Right lobe of liver (tissue), 4 donors: ENCODE results near the gene PNPT1.

Source experiments
- POLR2A ChIP-seq: fragments of 450-650 bp; IDR thresholded peaks from one replicate; pipeline ENCODE4 v1.6.1; 2017; ENCODE audit warnings: antibody characterized with exemption, mild to moderate bottlenecking
- TF ChIP-seq, protein P1 (sequence below), 4 donors: fragments of 200-600 bp in 3 of 4; fragments of 450-650 bp in 1 of 4; IDR thresholded peaks; one replicate each; pipeline versions ENCODE4 v1.5.1 to v1.8.0; 2016 to 2022; ENCODE audit warnings: antibody characterized with exemption in 4 of 4, mild to moderate bottlenecking in 2 of 4
- donor health status: DM: no; HTN: no; CAD: no.
- donor health status: DM: no; HTN: no; CAD: no.
- donor health status: DM: no; HTN: yes; CAD: no.

DNA sequence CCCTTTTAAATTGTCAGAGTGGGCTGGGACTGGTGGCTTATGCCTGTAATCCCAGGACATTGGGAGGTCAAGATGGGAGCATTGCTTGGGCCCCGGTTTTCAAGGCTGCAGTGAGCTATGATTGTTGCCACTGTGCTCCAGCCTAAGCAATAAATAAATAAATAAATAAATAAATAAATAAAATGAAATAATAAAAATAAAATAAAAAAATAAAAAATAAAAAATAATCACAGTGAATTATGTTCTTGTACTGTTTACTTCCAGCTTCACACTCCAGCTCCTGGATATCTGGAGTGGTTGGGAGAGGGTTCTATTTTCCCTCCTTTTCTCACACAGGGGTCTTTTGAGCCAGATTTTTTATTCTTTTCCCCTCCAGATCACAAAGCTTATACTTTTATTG, 26.2 kb upstream of the PNPT1 start:
- TF ChIP-seq, protein P1, sequence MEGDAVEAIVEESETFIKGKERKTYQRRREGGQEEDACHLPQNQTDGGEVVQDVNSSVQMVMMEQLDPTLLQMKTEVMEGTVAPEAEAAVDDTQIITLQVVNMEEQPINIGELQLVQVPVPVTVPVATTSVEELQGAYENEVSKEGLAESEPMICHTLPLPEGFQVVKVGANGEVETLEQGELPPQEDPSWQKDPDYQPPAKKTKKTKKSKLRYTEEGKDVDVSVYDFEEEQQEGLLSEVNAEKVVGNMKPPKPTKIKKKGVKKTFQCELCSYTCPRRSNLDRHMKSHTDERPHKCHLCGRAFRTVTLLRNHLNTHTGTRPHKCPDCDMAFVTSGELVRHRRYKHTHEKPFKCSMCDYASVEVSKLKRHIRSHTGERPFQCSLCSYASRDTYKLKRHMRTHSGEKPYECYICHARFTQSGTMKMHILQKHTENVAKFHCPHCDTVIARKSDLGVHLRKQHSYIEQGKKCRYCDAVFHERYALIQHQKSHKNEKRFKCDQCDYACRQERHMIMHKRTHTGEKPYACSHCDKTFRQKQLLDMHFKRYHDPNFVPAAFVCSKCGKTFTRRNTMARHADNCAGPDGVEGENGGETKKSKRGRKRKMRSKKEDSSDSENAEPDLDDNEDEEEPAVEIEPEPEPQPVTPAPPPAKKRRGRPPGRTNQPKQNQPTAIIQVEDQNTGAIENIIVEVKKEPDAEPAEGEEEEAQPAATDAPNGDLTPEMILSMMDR (IDR thresholded peaks at IDR 0.05): no peak
- no peak for TF ChIP-seq POLR2A
